Hepatocyte (in vitro differentiated cells): ENCODE results near the gene CLDN19. TPM values are rescaled to one million over a fixed set of nuclear protein-coding genes. Genes with fewer than 3 reads are reported as not detected.
"Not testable (repeated sequence)": the region's sequence is repeated elsewhere in the genome, so short reads cannot be mapped to it uniquely, and the experiment has no call there.

Experiments used
- DNase-seq: peaks from one replicate; pipeline ENCODE4 v3.0.0-alpha.2; 2016; ENCODE audit warnings: low spot score
- H2AFZ ChIP-seq: fragments of 200-600 bp; sonication (generic); 2 replicates; pipeline ENCODE4 v1.6.0; 2016; ENCODE audit warnings: antibody characterized with exemption, mild to moderate bottlenecking
- H3K27ac ChIP-seq: fragments of 200-600 bp; sonication (generic); 2 replicates; pipeline ENCODE4 v1.5.1; 2016; ENCODE audit warnings: mild to moderate bottlenecking
- H3K27me3 ChIP-seq: fragments of 200-600 bp; sonication (generic); 2 replicates; pipeline ENCODE4 v1.6.1; 2016
- H3K36me3 ChIP-seq: fragments of 200-600 bp; sonication (generic); replicated peaks from 2 replicates; pipeline ENCODE4 v1.5.1; 2016; ENCODE audit warnings: low read depth; ENCODE audit not compliant: insufficient read depth
- H3K4me1 ChIP-seq: fragments of 200-600 bp; sonication (generic); 2 replicates; pipeline ENCODE4 v1.5.1; 2016; ENCODE audit warnings: mild to moderate bottlenecking, moderate library complexity; ENCODE audit not compliant: insufficient read depth
- H3K4me2 ChIP-seq: fragments of 200-600 bp; sonication (generic); 2 replicates; pipeline ENCODE4 v1.6.0; 2016
- H3K4me3 ChIP-seq: fragments of 200-600 bp; sonication (generic); 2 replicates; pipeline ENCODE4 v1.5.1; 2016; ENCODE audit warnings: mild to moderate bottlenecking
- H3K79me2 ChIP-seq: fragments of 200-600 bp; sonication (generic); 2 replicates; pipeline ENCODE4 v1.6.0; 2017; ENCODE audit warnings: mild to moderate bottlenecking
- H3K9me2 ChIP-seq: fragments of 200-600 bp; sonication (generic); replicated peaks from 2 replicates; pipeline ENCODE4 v1.6.0; 2017; ENCODE audit warnings: mild to moderate bottlenecking; ENCODE audit not compliant: insufficient read depth
- H3K9me3 ChIP-seq: fragments of 200-600 bp; sonication (generic); 2 replicates; pipeline ENCODE4 v1.5.1; 2016; ENCODE audit warnings: low read depth, mild to moderate bottlenecking
- H4K20me1 ChIP-seq: fragments of 200-600 bp; sonication (generic); 2 replicates; pipeline ENCODE4 v1.6.0; 2016; ENCODE audit warnings: mild to moderate bottlenecking; ENCODE audit not compliant: insufficient read depth, poor library complexity, severe bottlenecking
- CTCF ChIP-seq: fragments of 200-600 bp; sonication (generic); IDR thresholded peaks from 2 replicates; pipeline ENCODE4 v1.5.1; 2016; ENCODE audit warnings: antibody characterized with exemption, mild to moderate bottlenecking; ENCODE audit not compliant: poor library complexity
- EZH2 ChIP-seq: fragments of 200-600 bp; sonication (generic); IDR thresholded peaks from 2 replicates; pipeline ENCODE4 v1.6.1; 2016; ENCODE audit warnings: antibody characterized with exemption, mild to moderate bottlenecking, borderline replicate concordance
- EZH2phosphoT487 ChIP-seq: fragments of 200-600 bp; sonication (generic); IDR thresholded peaks from one replicate; pipeline ENCODE4 v1.6.1; 2018; ENCODE audit warnings: antibody characterized with exemption, mild to moderate bottlenecking, low read depth, moderate library complexity; ENCODE audit not compliant: unreplicated experiment, severe bottlenecking
- WGBS: methylation state at CpG from one replicate; pipeline ENCODE4 v1.1.6; 2016; ENCODE audit warnings: low lambda C conversion rate; ENCODE audit errors: missing lambda C conversion rate; 5-methylcytosine and 5-hydroxymethylcytosine counted together
- polyA plus RNA-seq: library from polyadenylated mRNA; unstranded; fragments of >200 nt; fragmentation: Nextera tagmentation; extraction: Ambion mirVana; gene quantifications from 2 replicates; pipeline ENCODE4 v1.2.1, GENCODE V29; 2016
- total RNA-seq: library from RNA; depleted of rRNA; stranded (reverse); fragments of >200 nt; gene quantifications from 2 replicates; pipeline ENCODE4 v1.2.3, GENCODE V29; 2014

The CLDN19 gene
- total and polyA plus RNA-seq, 2 experiments from 2014 or later = 4.5 to 6.9 TPM

- Histone ChIP-seq H3K27ac (no peak overlapping the region), H3K4me1 (no peaks in the 10 kb centered on the region), H3K9me2 (no peaks in the 10 kb centered on the region), H4K20me1 (no peaks in the 10 kb centered on the region), H3K79me2 (no peaks in the 10 kb centered on the region), H3K4me2 (no peak overlapping the region), H3K36me3 (no peaks in the 10 kb centered on the region), H3K27me3 (no peaks in the 10 kb centered on the region), H2AFZ (no peak overlapping the region), H3K9me3 (no peaks in the 10 kb centered on the region), H3K4me3 (no peak overlapping the region)
- no peak for DNase-seq
- WGBS = 71% methylated on average over 1 of the region's 1 CpG
- TF ChIP-seq EZH2 = no peak
- no peak for TF ChIP-seq EZH2phosphoT487
- no peak for TF ChIP-seq CTCF
Measured at GRCh38 chr1:42753070-42753469, 13.0 kb upstream of the CLDN19 start.

- Histone ChIP-seq H3K79me2 (no peaks in the 10 kb centered on the region), H3K9me2 (no peaks in the 10 kb centered on the region), H3K36me3 (no peaks in the 10 kb centered on the region), H3K27me3 (no peaks in the 10 kb centered on the region), H3K4me1 (no peaks in the 10 kb centered on the region), H2AFZ (no peak overlapping the region), H3K9me3 (no peaks in the 10 kb centered on the region), H3K27ac (no peak overlapping the region), H4K20me1 (no peaks in the 10 kb centered on the region), H3K4me2 (no peak overlapping the region), H3K4me3 (no peak overlapping the region)
- WGBS = 98% methylated on average over 6 of the region's 6 CpGs
- TF ChIP-seq CTCF = no peak
- no peak for TF ChIP-seq EZH2
- no peak for TF ChIP-seq EZH2phosphoT487
- DNase-seq = no peak
Measured at GRCh38 chr1:42752284-42752683, 12.2 kb upstream of the CLDN19 start.

GRCh38 chr1:42751511-42752070 lies 11.6 kb upstream of the CLDN19 start:
- not testable (repeated sequence) for H3K36me3 ChIP-seq, H3K4me1 ChIP-seq, H2AFZ ChIP-seq, H3K27ac ChIP-seq, H3K9me2 ChIP-seq, H4K20me1 ChIP-seq, H3K79me2 ChIP-seq, H3K4me3 ChIP-seq, H3K4me2 ChIP-seq, DNase-seq, H3K9me3 ChIP-seq, H3K27me3 ChIP-seq
- 93% methylated on average over 8 of the region's 8 CpGs for WGBS

- H2AFZ ChIP-seq = no peak overlapping the region
- no peak overlapping the region for H3K4me3 ChIP-seq
- H4K20me1 ChIP-seq = no peaks in the 10 kb centered on the region
- no peaks in the 10 kb centered on the region for H3K4me1 ChIP-seq
- no peak overlapping the region for H3K4me2 ChIP-seq
- H3K27ac ChIP-seq = no peak overlapping the region
- H3K79me2 ChIP-seq = no peaks in the 10 kb centered on the region
- no peaks in the 10 kb centered on the region for H3K27me3 ChIP-seq
- TF ChIP-seq EZH2phosphoT487 (no peak), EZH2 (no peak), CTCF (no peak)
- no peaks in the 10 kb centered on the region for H3K9me3 ChIP-seq
- no peaks in the 10 kb centered on the region for H3K36me3 ChIP-seq
- no peaks in the 10 kb centered on the region for H3K9me2 ChIP-seq
- DNase-seq = no peak
- WGBS = 98% methylated on average over 12 of the region's 12 CpGs
Measured at GRCh38 chr1:42750041-42750440, 10.0 kb upstream of the CLDN19 start.
